Loucy (cell line): ENCODE results near the gene SLC8A2.

Source experiments
- H2AFZ ChIP-seq: fragments of 200-600 bp; sonication (generic); 2 replicates; pipeline ENCODE4 v1.6.0; 2016; ENCODE audit warnings: antibody characterized with exemption, mild to moderate bottlenecking, low read length, moderate library complexity
- H3F3A ChIP-seq: fragments of 200-600 bp; 2 replicates; pipeline ENCODE4 v1.6.0; 2016; ENCODE audit warnings: antibody characterized with exemption, low read depth, mild to moderate bottlenecking
- H3K27me3 ChIP-seq: fragments of 200-600 bp; sonication (generic); 2 replicates; pipeline ENCODE4 v1.6.1; 2014; ENCODE audit warnings: low read length, mild to moderate bottlenecking; ENCODE audit not compliant: insufficient read depth, poor library complexity, severe bottlenecking
- H3K36me3 ChIP-seq: fragments of 200-600 bp; sonication (generic); 2 replicates; pipeline ENCODE4 v1.6.1; 2016; ENCODE audit warnings: low read length; ENCODE audit not compliant: insufficient read depth
- H3K4me1 ChIP-seq: fragments of 200-600 bp; sonication (generic); 2 replicates; pipeline ENCODE4 v1.5.1; 2014; ENCODE audit warnings: low read length, mild to moderate bottlenecking; ENCODE audit not compliant: insufficient read depth, poor library complexity, severe bottlenecking
- H3K4me2 ChIP-seq: fragments of 200-600 bp; sonication (generic); 2 replicates; pipeline ENCODE4 v1.6.0; 2014; ENCODE audit warnings: antibody characterized with exemption, low read length, low read depth, mild to moderate bottlenecking; ENCODE audit not compliant: poor library complexity, severe bottlenecking
- H3K4me3 ChIP-seq: fragments of 200-600 bp; sonication (generic); 2 replicates; pipeline ENCODE4 v1.5.1; 2014; ENCODE audit warnings: low read length, mild to moderate bottlenecking, mixed read lengths; ENCODE audit not compliant: poor library complexity, severe bottlenecking
- H3K79me2 ChIP-seq: fragments of 200-600 bp; sonication (generic); 2 replicates; pipeline ENCODE4 v1.6.1; 2014; ENCODE audit warnings: low read length; ENCODE audit not compliant: insufficient read depth
- H3K9ac ChIP-seq: fragments of 200-600 bp; sonication (generic); 2 replicates; pipeline ENCODE4 v1.6.0; 2014; ENCODE audit warnings: mild to moderate bottlenecking, low read depth, low read length, moderate library complexity; ENCODE audit not compliant: poor library complexity, severe bottlenecking
- H3K9me2 ChIP-seq: fragments of 200-600 bp; sonication (generic); replicated peaks from 2 replicates; pipeline ENCODE4 v1.6.1; 2016; ENCODE audit warnings: low read depth, low read length, mixed read lengths
- H3K9me3 ChIP-seq: fragments of 200-600 bp; sonication (generic); 2 replicates; pipeline ENCODE4 v1.6.1; 2014; ENCODE audit warnings: mild to moderate bottlenecking, antibody characterized with exemption, low read length, low read depth; ENCODE audit not compliant: insufficient read depth
- H4K20me1 ChIP-seq: fragments of 200-600 bp; sonication (generic); 2 replicates; pipeline ENCODE4 v1.6.0; 2014; ENCODE audit warnings: antibody characterized with exemption, low read length, mild to moderate bottlenecking; ENCODE audit not compliant: insufficient read depth, poor library complexity, severe bottlenecking
- CTCF ChIP-seq: fragments of 200-600 bp; sonication (generic); conservative IDR thresholded peaks from 2 replicates; pipeline ENCODE4 v1.5.1; 2014; ENCODE audit warnings: mild to moderate bottlenecking, antibody characterized with exemption, low read length
- EZH2phosphoT487 ChIP-seq: fragments of 200-600 bp; IDR thresholded peaks from 2 replicates; pipeline ENCODE4 v1.6.1; 2018; ENCODE audit warnings: antibody characterized with exemption, mild to moderate bottlenecking, moderate library complexity, borderline replicate concordance

The SLC8A2 gene

GRCh38 chr19:47471733-47472457 is at the start of gene SLC8A2:
Gene SLC8A2 (minus strand): TSS chr19:47471893. CDS start chr19:47466403, 5,490 bp downstream.
- H3K4me3 ChIP-seq = no peak within 1 kb of the TSS
- H3K27me3 ChIP-seq = no peaks in the 10 kb centered on the region
- no peaks in the 10 kb centered on the region for H3K79me2 ChIP-seq
- H3K36me3 ChIP-seq = no peaks in the 10 kb centered on the region
- TF ChIP-seq EZH2phosphoT487 = no peak
- TF ChIP-seq CTCF = no peak
- no peaks in the 10 kb centered on the region for H3F3A ChIP-seq
- H3K9me2 ChIP-seq = no peaks in the 10 kb centered on the region
- H3K4me1 ChIP-seq = no peaks in the 10 kb centered on the region
- H2AFZ ChIP-seq = no peak within 1 kb of the TSS
- no peak within 1 kb of the TSS for H3K4me2 ChIP-seq
- H4K20me1 ChIP-seq = no peaks in the 10 kb centered on the region
- no peak within 1 kb of the TSS for H3K9ac ChIP-seq
- H3K9me3 ChIP-seq = no peaks in the 10 kb centered on the region

GRCh38 chr19:47520839-47521238 is 49.1 kb upstream of the SLC8A2 start:
- peaks cover 52% of the 10 kb centered on the region for H3K4me1 ChIP-seq
- H3K9ac ChIP-seq = no peak overlapping the region
- no peaks in the 10 kb centered on the region for H3K36me3 ChIP-seq
- no peak overlapping the region for H2AFZ ChIP-seq
- no peaks in the 10 kb centered on the region for H4K20me1 ChIP-seq
- no peaks in the 10 kb centered on the region for H3F3A ChIP-seq
- no peaks in the 10 kb centered on the region for H3K9me3 ChIP-seq
- no peaks in the 10 kb centered on the region for H3K79me2 ChIP-seq
- no peaks in the 10 kb centered on the region for H3K9me2 ChIP-seq
- H3K27me3 ChIP-seq = no peaks in the 10 kb centered on the region
- H3K4me2 ChIP-seq = no peak overlapping the region
- no peak overlapping the region for H3K4me3 ChIP-seq
- TF ChIP-seq EZH2phosphoT487 = no peak
- TF ChIP-seq CTCF = no peak

- H3K9ac ChIP-seq = no peak overlapping the region
- no peaks in the 10 kb centered on the region for H3K36me3 ChIP-seq
- H3K4me3 ChIP-seq = no peak overlapping the region
- H3K9me2 ChIP-seq = no peaks in the 10 kb centered on the region
- no peak for TF ChIP-seq CTCF
- no peaks in the 10 kb centered on the region for H3K9me3 ChIP-seq
- H2AFZ ChIP-seq = no peak overlapping the region
- H3K4me1 ChIP-seq = peaks cover 57% of the 10 kb centered on the region
- no peak overlapping the region for H3K4me2 ChIP-seq
- H3K79me2 ChIP-seq = no peaks in the 10 kb centered on the region
- no peaks in the 10 kb centered on the region for H3F3A ChIP-seq
- no peaks in the 10 kb centered on the region for H3K27me3 ChIP-seq
- no peaks in the 10 kb centered on the region for H4K20me1 ChIP-seq
Observed at GRCh38 chr19:47520343-47520806, 48.7 kb upstream of the SLC8A2 start.
